Left colon (tissue), 2 donors: Measurements from ENCODE around the gene ZNF22. TPM values are rescaled to one million over a fixed set of nuclear protein-coding genes. Genes with fewer than 3 reads are reported as not detected.
"Not testable (repeated sequence)": the region's sequence is repeated elsewhere in the genome, so short reads cannot be mapped to it uniquely, and the experiment has no call there.

ENCODE experiments used
- ATAC-seq: fragments of 200-7000 bp; cut with Tn5 transposase; one replicate; pipeline ENCODE4 v1.9.1; 2020; ENCODE audit warnings: mild to moderate bottlenecking, moderate library complexity
- DNase-seq, 2 donors: peaks; one replicate each; pipeline ENCODE4 v3.0.0-alpha.2; 2020
- intact Hi-C, 2 donors: fragments of 100-400 bp; cut with DNase I in 1 of 2; cut with micrococcal nuclease in 1 of 2; formaldehyde crosslinking; loops; one replicate each; pipeline versions ENCODE4 v1.11.2 to v1.14.0; 2022; cut with DNase I, micrococcal nuclease
- total RNA-seq, 2 donors: library from RNA; stranded (reverse); fragmentation: NEBNext Ultra II Directional; extraction: Animal tissue kit (Norgen Biotek cat#: 25700); gene quantifications; one replicate each; pipeline ENCODE4 v1.2.1, GENCODE V29; 2021
- donor health status: DM: no; HTN: no; CAD: no.
- donor health status: DM: yes; HTN: yes; CAD: no.

ZNF22 gene
- total RNA-seq, 2 donors from 2014 or later, result 9.8 to 15.7 TPM

DNA sequence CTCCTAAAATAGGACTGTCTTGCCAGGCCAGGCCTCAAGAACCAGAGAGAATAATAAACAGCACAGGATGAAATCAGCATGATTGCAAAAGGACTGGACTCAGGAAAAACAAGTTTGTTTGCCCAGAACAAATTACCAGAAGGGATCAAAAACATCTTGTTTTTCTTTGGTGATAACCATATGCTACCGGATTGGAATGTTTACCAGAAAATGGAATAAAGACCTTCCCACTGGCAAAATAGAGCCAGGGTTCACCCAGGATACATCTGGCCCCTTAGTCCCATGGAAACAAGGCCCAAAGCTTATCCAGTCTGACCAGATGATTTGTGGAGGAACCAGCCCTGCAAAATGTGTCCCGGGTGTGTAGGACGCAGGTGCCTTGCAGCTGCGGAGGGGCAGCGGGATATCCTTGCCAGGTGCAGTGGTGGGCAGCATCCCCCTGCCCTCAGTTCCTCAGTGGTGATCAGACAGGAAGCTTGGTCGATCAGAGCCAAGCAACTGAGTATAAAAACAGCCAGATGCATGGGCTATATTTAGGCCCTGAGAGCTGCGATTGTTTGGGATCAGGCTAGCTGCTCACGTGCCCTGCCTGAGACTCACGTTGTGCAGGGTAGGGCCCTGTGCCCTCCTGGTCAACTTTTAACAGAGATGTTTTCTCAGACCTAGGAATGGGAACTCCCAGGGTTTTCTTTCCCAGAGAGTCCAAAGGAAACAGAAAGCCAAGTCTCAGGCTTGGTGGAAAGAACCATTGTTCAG is 4.6 kb upstream of the ZNF22 start:
- DNase-seq, result peak in 1 of 2 donors; percentile 53
- intact Hi-C loops, result no loop called here
- ATAC-seq, result peak; percentile 14

DNA sequence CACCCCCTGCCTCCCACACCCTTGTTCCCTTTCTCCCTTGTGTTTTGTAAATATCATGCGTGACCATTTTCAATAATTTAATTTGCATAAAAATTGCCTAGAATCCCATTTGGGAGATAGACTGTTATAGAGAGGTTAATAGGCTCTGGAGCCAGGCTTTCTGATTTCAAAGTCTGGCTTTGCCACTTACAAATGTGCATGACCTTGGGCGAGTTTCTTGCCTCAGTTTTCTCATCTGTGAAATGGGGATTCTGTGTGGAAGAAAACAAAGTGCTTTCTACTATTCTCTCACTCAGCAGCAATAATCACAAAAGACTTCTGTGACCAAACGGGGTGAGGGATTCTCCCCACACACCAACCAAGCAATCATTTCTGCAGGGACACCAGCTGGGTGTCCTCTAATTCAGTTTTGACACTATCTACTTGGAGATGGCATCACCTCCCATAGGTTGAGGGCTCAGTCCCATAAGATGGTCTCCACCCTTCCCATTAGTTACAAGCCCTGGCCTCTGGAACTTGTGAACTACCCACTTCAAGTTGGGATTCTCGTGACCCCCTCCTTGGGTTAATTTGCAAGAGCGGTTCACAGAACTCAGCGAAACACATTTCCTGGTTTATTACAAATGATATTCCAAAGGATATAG is 3.5 kb upstream of the ZNF22 start:
- DNase-seq (no peak), ATAC-seq (no peak)
- intact Hi-C loops, result no loop called here

DNA sequence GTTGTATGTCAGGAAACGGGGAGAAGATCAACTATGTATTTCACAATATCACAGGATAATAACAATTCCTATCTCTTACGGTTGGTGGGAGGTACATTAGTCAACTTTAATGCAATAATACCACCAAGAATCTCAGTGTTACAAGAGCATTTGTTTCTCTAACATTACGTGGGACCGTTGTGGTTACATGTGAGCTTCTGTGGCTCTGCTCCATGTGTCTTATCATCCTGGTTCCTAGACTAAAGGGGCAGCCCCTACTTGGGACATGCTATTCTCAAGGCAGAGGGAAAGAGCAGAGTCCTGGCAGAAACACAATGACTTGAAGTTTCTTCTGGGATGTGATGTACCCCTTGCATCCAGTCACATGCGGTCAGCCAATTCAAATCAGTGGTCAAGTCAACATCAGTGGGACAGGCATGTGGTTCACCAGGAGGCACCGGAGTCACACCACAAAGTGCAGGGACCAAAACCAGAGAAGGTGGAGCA is 2.5 kb upstream of the ZNF22 start:
- intact Hi-C loops, result no loop called here
- no peak for ATAC-seq
- no peak for DNase-seq

DNA sequence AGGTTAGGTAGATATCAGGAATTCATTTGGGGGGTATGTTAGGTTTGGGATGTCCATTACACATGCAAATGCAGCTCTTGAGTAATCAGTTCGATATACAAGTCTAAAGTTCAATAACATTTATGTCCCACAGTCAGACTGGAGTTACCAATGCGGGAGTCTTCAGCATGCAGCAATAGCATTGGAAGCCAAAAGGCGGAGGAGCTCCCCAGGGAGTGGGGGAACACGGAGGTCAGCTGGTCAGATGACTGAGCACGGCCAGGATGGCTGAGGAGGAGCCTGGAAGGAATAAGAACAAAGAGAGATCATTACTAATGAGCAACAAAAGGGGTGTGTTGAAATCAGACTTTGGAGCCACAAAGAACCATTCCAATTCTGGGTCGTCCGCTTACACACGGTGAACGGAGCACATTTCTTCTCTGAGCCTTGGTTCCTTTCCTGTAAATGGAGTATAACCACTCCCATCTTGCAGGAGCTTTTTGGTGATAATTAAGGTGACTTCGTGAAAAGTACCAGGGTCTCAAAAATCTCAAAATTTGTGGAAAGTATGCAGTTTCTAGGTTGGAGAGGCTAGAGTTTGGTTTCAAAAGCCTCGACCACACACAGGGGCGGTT is 478 bp upstream of the ZNF22 start:
- intact Hi-C loops, result no loop called here
- DNase-seq, result peak; percentile 26 to 61
- ATAC-seq, result no peak

DNA sequence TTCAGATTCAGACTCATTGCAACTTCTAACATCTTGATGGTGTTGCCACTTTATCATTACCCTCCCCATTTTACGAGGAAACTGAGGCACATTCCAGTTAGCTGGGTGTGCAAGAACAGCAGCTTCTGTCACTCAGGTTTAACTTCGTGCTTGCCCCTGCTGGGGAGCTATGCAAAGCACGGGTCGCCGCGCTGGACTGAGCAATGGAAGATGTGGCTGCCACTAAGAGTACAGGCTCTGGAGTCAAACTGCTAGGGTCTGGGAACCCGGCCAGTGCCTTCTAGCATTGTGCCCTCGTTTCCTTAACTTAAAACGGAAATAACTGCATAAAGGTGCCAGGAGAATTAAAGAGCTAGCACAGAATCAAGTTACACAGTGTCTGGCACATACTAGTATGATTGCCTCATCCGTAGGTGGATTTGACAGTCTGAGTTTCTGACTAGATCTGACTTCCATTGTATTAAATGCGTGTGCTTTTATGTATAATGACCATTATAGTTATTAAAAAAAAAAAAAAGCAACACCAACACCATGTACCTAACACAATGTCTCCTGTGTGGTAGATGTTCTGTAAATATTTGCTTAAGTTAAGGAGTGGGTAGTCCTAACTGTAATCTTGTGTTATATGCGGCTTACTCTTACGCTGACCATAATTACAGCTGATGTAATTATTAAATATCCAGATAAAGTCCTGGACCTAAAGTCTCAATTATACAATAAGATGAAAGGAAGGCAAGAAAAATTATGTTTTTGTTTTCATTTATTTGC is 842 bp downstream of the ZNF22 start:
- DNase-seq, result peak; percentile 71 to 77
- ATAC-seq, result peak; percentile 69
- intact Hi-C loops, result no loop called here

DNA sequence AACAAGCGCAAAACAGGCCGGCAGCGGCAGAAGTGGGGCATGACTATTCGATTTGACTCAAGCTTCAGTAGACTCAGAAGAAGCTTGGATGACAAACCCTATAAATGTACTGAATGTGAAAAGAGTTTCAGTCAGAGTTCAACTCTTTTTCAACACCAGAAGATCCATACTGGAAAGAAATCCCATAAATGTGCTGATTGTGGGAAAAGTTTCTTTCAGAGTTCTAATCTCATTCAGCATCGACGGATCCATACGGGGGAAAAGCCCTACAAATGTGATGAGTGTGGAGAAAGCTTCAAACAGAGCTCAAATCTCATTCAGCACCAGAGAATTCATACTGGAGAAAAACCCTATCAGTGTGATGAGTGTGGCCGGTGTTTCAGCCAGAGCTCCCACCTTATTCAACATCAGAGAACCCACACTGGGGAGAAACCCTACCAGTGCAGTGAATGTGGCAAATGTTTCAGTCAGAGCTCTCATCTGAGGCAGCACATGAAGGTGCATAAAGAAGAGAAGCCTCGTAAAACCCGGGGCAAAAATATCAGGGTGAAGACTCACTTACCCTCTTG is 2.8 kb downstream of the ZNF22 start:
- intact Hi-C loops, result no loop called here
- no peak for ATAC-seq

DNA sequence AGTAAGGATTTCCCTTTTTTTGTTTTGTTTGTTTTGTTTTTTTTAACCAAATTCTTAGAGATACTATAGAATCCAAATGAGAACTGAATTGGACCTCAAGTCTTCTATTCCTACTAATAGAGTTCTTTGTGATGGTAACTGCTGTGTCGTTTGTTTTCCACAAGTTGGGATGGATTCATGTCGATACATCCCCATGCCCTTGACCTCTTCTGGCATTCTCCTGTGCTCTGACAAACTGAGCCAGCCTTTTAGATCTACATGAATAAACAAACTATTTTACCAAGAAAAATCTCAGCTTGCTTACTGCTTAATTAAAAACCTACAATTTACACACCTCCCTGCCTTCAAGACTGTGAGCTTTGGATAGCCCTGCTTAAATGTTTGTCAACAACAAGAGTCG is 3.9 kb downstream of the ZNF22 start:
- ATAC-seq, result no peak
- intact Hi-C loops, result no loop called here
- no peak for DNase-seq

More for the DNA sequence above, 2.8 kb downstream of the ZNF22 start:
- no peak for DNase-seq

DNA sequence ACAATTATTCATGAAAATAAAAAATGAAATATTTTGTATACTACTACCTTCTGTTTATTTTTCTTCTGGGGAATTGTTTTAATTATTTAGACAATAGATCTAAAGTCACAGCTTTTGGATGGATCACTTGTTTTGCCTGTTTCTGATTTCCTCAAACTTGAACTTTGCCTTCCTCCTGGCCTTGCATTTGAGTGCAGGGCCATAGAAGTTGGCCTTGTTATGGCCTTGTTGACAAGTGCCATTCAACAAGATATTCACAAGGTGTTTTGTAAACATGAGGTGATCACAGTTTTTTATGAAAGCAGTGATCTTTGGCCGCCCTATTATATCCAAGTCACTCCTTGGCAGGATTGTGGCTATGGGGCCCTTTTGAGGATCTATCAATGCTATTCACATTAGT is 4.6 kb downstream of the ZNF22 start:
- DNase-seq, result no peak
- ATAC-seq, result no peak
- intact Hi-C loops, result no loop called here

DNA sequence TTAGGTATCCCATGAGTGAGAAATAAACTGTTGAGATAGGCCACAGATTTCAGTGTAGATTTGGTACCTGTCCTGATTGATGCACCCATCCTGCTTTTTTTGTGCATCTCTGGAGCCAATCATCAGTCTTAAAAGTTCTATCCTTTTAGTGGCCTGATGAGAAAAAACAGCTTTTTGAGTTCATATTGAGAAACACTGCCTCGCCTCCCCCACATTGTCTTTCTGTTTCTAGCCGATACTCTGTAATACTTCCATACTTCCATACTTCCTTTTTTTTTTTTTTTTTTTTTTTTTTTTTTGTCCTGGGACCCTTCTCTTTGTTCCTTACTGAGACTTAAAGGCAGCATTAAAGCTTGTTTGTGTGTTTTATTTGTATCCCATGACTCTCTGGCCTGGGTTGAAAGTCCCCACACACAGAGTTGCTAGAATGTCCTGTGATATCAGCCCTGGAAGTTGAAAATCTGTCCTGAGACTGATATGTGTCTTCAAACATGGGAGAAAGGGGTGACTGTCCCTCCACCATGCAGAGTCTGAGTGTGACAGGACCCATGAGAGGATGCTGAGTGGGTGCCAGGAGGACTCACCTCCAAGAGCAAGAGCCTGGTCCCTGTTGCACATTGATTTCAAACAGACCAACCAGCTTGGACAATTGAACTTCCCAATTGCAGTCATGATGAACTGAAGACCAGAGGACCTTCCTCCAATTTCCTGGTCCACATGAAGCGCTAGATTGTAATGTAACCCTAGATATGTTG is 5.7 kb downstream of the ZNF22 start:
- intact Hi-C loops, result no loop called here
- ATAC-seq (no peak), DNase-seq (no peak)

DNA sequence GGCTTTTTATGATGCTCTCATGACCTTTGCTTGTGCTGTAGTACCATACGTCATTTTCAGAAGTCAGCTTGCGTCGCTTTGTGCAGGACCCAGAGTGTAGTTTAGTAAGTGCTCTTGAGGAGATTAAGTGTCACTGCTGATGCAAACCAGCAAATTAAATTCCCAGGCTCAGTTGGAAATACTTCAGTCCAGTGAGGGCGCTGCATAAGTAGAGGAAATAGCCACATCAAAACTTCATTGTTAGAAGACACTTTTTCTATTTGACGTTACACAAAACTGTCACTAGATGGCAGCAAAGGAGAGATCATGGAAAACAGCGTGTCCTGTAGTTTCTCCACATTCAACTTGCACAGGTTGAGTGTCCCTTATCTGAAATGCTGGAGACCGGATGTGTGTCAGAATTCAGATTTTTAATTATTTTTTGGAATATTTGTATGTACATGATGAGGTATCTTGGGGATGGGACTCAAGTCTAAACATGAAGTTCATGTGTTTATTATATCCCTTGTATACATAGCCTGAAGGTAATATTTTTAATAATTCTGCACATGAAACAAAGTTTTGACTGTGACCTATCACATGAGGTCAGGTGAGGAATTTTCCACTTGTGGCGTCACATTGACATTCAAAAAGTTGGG is 7.9 kb downstream of the ZNF22 start:
- DNase-seq (peak in 1 of 2 donors; percentile 18), ATAC-seq (peak; percentile 87)
- intact Hi-C loops, result no loop called here

DNA sequence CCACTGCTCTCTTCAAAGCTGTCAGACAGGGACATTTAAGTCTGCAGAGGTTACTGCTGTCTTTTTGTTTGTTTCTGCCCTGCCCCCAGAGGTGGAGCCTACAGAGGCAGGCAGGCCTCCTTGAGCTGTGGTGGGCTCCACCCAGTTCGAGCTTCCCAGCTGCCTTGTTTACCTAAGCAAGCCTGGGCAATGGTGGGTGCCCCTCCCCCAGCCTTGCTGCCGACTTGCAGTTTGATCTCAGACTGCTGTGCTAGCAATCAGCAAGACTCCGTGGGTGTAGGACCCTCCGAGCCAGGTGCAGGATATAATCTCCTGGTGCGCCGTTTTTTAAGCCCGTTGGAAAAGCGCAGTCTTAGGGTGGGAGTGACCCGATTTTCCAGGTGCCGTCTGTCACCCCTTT is 13.8 kb downstream of the ZNF22 start:
- ATAC-seq, intact Hi-C loops, DNase-seq: not testable (repeated sequence)

DNA sequence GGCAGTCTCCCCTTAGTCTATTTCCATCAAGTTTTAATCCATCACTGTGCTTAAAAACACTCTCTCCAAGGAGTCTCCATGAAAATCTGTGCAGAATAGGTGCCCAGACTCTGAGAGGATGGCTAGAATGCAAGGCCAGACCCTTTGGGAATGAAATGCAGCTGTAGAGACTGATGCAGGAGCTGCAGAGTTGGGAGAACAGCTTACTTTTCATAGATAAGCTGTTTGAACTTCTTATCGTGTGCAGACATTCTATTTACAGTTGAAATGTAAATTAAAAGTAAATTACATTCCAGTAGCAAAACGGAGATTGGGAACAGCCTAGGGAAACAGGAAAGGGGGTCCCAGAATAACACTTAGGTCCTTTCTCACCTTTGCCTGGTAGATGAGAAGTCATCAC is 14.9 kb downstream of the ZNF22 start:
- DNase-seq (no peak), ATAC-seq (no peak)
- intact Hi-C loops, result no loop called here

DNA sequence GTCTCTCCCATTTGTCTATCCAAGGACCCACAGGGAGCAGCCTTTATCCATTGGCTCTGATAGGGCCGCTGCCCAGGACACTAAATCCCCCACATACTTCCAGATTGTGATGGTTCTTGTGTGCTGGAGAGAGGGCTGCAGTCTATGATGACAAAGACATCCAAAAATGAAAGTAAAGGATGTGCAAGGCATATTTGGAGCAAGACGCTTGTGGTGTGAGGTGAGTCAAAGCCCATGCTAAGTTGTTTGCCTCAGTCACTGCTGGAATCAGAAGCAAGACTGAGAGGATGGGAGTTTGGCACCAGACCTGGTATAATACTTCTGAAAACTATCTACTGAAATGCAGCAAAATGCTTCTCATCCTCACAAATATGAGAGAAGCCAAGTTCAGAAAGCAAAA is 22.7 kb downstream of the ZNF22 start:
- ATAC-seq, result no peak
- no peak for DNase-seq
- intact Hi-C loops, result no loop called here

DNA sequence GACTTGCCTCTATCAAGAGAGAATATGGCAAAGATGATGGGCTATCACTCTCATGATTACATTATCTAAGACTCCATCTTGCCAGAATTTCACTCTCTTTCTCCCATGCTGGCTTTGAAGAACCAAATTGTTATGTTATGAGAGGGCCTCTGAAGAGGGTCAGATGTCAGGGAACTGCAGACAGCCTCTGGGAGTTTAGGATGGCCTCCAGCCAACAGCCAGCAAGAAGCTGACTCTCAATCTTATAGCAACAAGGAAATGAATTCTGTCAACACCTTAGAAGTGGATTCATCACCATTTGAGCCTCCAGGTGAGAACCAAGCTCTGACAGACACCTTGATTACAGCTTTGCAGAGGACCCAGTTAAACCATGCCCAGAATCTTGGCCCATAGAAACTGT is 33.6 kb downstream of the ZNF22 start:
- ATAC-seq (no peak), DNase-seq (no peak)
- intact Hi-C loops, result no loop called here

DNA sequence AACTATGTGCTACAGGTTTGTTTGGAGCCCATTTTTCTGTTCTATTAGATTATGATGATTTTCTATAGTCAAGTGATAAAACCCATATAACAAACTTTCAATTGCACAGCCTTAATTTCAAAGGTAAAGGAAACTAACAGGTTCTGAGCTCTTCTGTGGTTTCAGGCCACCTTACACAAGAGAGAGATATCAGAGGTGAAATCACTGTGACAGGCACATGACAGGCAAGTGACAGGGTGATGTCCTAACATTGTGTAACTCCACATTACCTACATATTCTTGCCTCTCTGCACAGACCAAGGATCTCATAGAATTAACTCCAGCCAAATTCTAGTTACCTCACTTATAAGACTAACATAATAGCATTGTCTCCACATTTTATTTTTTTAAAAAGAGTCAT is 35.0 kb downstream of the ZNF22 start:
- ATAC-seq (no peak), DNase-seq (no peak)
- intact Hi-C loops, result no loop called here

DNA sequence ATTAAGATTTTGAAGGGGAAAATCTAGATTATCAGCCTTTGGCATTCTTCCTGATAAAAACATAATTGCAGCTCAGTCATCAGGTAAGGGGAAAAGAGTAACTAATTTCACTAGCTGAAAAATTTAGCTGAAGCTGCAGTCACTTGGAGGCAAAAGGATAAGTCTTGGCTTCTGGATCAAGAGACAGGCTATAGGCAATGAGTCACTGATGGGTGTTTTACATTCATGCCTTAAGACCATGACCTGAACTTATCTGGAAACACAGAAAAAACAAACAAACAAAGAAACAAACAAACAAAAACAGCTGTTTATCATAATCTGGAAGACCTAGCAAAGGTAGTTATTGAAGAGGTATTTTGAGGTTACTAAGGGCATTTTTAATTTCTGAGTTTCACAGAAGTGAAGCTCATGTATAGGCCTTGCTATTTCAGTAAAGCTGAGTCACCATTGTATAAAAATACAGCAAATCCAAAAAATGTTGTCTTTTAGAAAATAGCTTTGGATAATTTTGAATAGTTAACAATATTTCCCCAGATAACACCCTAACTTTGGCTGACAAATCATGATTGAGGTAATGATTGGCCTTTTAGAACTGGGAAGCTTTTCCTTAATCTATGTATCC is 40.3 kb downstream of the ZNF22 start:
- DNase-seq (no peak), ATAC-seq (no peak)
- intact Hi-C loops, result no loop called here

DNA sequence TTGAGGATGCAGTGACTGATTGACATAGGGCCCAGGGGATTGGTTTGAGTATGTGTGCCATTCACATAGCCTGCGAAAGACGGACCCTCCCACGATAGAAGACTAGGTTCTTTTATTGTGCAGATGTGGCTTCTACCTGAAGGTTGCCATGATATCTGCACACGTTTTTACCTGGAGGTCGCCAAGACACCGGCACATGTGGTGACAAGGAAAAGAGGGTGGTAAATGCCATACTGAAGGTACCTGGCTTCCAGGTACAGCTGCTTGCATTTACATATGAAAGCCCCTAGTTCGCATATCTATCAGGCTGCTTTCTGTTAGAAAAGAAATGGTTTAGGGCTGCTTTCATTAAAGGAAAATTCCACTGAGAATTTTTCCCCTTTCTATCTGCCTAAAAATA is 43.6 kb downstream of the ZNF22 start:
- intact Hi-C loops, result no loop called here
- DNase-seq (no peak), ATAC-seq (no peak)
